GM18498 (cell line): ENCODE measurements around the gene ENPEP.
"Not testable (repeated sequence)": the region's sequence is repeated elsewhere in the genome, so short reads cannot be mapped to it uniquely, and the experiment has no call there.

Experiments used
- ATAC-seq: cut with Tn5 transposase; IDR thresholded peaks from one replicate; pipeline ENCODE4 v1.9.1; 2021; ENCODE audit warnings: mild to moderate bottlenecking, moderate library complexity; ENCODE audit not compliant: unreplicated experiment

ENPEP gene

GRCh38 chr4:110515676-110516075 is 39.7 kb downstream of the ENPEP start:
- no peak for ATAC-seq

- peak; percentile 89 for ATAC-seq
These were observed 40.4 kb downstream of the ENPEP start for GRCh38 chr4:110516106-110516922.

- ATAC-seq: no peak
These were observed 43.0 kb downstream of the ENPEP start for GRCh38 chr4:110518889-110519490.

GRCh38 chr4:110520886-110521285 is 44.9 kb downstream of the ENPEP start:
- no peak for ATAC-seq

- ATAC-seq: no peak
These were observed 50.6 kb downstream of the ENPEP start for GRCh38 chr4:110526589-110526988.

- ATAC-seq: no peak
These were observed 51.2 kb downstream of the ENPEP start for GRCh38 chr4:110527156-110527555.

GRCh38 chr4:110532901-110533589 is 57.1 kb downstream of the ENPEP start:
- no peak for ATAC-seq

GRCh38 chr4:110533590-110533910 is 57.6 kb downstream of the ENPEP start:
- ATAC-seq: no peak

GRCh38 chr4:110533940-110534339 is 58.0 kb downstream of the ENPEP start:
- ATAC-seq: no peak

- ATAC-seq: no peak
These were observed 64.6 kb downstream of the ENPEP start for GRCh38 chr4:110540581-110540980.

- ATAC-seq: no peak
These were observed 65.1 kb downstream of the ENPEP start for GRCh38 chr4:110540982-110541451.

- ATAC-seq: no peak
These were observed 67.6 kb downstream of the ENPEP start for GRCh38 chr4:110543577-110543976.

GRCh38 chr4:110544594-110544993 is 68.6 kb downstream of the ENPEP start:
- peak; percentile 46 for ATAC-seq

- ATAC-seq: no peak
These were observed 74.3 kb downstream of the ENPEP start for GRCh38 chr4:110550260-110550659.

GRCh38 chr4:110553197-110553596 is 77.2 kb downstream of the ENPEP start:
- no peak for ATAC-seq

GRCh38 chr4:110567214-110567613 is 91.3 kb downstream of the ENPEP start:
- no peak for ATAC-seq

GRCh38 chr4:110576696-110577095 is 100.7 kb downstream of the ENPEP start:
- not testable (repeated sequence) for ATAC-seq

- ATAC-seq: no peak
These were observed 110.3 kb downstream of the ENPEP start for GRCh38 chr4:110586131-110586850.

GRCh38 chr4:110587666-110588285 is 111.8 kb downstream of the ENPEP start:
- ATAC-seq: no peak

- ATAC-seq: no peak
These were observed 113.3 kb downstream of the ENPEP start for GRCh38 chr4:110589297-110589696.

- no peak for ATAC-seq
These were observed 119.6 kb downstream of the ENPEP start for GRCh38 chr4:110595583-110595982.
